LNCaP clone FGC (cell line): ENCODE measurements around the gene PAK6.

Source experiments
- DNase-seq: peaks from one replicate; pipeline ENCODE4 v3.0.0-alpha.2; 2011; ENCODE audit warnings: low read depth
- H3K4me3 ChIP-seq: 2 replicates; pipeline ENCODE4 v1.5.1; 2011; ENCODE audit warnings: mild to moderate bottlenecking, low read depth, low read length, control low read depth
- CTCF ChIP-seq: IDR thresholded peaks from 2 replicates; pipeline ENCODE4 v1.5.1; 2012; ENCODE audit warnings: mild to moderate bottlenecking; ENCODE audit not compliant: control insufficient read depth, insufficient read depth; ENCODE audit errors: extremely low read depth

PAK6 gene

GRCh38 chr15:40316931-40317330 lies 78.1 kb downstream of the PAK6 start:
- TF ChIP-seq CTCF, result no peak
- no peak overlapping the region for H3K4me3 ChIP-seq
- no peak for DNase-seq

- DNase-seq, result no peak
- H3K4me3 ChIP-seq, result no peak overlapping the region
- TF ChIP-seq CTCF, result no peak
Measured at GRCh38 chr15:40317580-40317979, 78.7 kb downstream of the PAK6 start.

DNA sequence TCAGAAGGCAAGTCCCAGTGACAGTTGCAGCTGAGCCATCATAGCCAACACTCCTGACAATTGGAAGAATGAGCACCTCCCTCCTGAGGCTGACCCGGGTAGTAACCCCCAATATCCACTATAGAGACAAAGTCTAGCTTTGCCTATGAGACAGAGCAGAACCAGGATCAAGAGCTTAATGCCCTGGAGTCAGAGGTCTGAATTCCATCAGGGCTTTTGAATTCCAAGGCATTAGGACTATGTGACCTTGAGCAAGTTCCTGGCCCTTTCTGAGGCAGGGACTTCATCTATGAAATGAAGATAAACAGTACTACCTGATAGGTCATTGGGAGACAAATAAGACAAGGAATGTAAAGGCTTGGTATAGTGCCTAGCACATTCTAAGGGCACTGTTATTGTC lies 81.5 kb downstream of the PAK6 start:
- no peak for TF ChIP-seq CTCF

GRCh38 chr15:40320931-40321371 lies 82.1 kb downstream of the PAK6 start:
- TF ChIP-seq CTCF, result peak; percentile 81

More for the DNA sequence above, 81.5 kb downstream of the PAK6 start:
- H3K4me3 ChIP-seq, result no peak overlapping the region
- DNase-seq, result no peak

GRCh38 chr15:40322531-40323238 lies 83.8 kb downstream of the PAK6 start:
- no peak for TF ChIP-seq CTCF

More at GRCh38 chr15:40320931-40321371, 82.1 kb downstream of the PAK6 start:
- no peak overlapping the region for H3K4me3 ChIP-seq
- no peak for DNase-seq

DNA sequence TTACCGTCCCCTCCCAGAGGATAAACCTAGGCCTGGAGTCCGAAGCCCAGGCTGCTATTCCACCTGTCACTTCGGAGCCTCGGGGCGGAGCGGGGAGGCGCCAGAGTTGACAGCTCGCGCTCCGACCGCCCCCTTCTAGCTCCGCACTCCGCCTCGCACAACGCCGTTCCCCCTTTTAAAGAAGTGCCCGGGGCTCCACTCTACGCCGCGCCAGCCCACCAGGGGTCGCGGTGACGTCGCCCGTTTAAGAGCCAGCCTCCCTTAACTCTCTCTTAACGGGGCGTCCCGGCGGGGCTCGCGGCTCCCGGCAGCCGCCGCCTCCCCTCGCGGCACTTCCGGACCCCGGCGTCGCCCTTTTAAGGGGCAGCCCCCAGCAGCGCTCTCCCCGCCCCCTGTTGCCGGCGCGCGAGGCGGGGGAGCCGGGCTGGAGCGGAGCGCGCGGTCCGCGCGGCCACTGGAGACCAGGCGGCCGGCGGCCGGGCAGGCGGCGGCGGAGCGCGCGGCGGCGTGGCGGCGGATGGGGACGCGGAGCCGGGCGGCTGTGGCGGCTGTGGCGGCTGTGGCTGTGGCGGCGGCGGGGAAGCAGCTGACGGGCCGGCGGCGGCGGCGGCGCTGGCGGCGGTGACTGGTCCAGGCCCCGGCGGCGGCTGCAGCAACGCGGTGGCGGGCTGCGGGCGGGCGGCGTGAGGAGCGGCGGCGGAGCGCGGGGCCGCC lies 84.5 kb downstream of the PAK6 start, which contains the start of gene INAFM2:
INAFM2 (plus strand) TSS at position 454 of the 714 bp plus-strand sequence. CDS start 364 bp downstream, outside the sequence.
- peak; percentile 74 for DNase-seq
- no peak for TF ChIP-seq CTCF
- H3K4me3 ChIP-seq, result peak within 1 kb of the TSS; percentile 57

More at GRCh38 chr15:40322531-40323238, 83.8 kb downstream of the PAK6 start:
- no peak for DNase-seq
- H3K4me3 ChIP-seq, result peak overlapping the region; percentile 46
